ENCODE measurements around the gene TCF15.

TCF15 gene, protein sequence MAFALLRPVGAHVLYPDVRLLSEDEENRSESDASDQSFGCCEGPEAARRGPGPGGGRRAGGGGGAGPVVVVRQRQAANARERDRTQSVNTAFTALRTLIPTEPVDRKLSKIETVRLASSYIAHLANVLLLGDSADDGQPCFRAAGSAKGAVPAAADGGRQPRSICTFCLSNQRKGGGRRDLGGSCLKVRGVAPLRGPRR

DNA sequence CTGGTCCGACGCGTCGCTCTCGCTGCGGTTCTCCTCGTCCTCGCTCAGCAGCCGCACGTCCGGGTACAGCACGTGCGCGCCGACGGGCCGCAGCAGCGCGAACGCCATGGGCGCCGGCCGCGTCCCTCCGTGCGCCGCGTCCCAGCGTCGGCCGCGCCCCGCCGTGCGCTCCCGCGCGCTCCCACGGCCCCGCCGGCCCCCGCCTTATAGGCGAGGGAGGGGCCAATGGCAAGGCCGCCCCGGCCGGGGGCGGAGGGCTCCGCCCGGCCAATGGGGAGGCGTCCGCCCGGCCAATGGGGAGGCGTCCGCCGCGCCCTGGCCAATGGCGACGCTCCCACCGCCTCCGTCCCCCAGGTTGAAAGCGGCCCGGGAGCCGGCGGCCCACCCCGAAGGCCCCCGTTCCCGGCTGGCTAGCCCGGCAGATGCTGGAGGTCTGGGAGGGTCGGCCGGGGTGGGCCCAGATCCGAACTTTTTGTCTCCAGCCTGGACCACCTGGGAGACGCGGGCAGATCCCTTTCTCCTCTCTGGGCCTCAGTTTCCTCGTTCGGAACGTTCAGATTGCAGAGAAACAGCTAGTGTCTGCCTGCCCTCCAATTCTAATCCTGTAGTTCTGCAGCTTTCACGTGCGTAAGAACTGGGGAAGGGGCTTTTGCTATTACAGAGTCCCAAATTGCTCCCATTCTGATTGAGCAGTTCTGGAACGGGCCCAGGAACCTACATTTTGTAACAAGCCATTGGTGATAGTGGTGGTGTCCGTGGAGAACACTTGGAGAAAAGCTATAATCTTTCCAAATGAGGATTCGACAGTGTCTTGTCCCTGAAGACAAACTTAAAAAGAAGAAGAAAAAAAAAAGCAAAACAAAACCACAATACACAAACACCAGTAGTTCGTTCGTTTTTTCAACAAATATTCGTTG, at the start of gene TCF15:
TSS of gene TCF15 (minus strand) at position 180 of the 917 bp plus-strand sequence. CDS start at position 108, 72 bp downstream.
- DNase-seq (ENCODE audit: low read depth), result no peak

DNA sequence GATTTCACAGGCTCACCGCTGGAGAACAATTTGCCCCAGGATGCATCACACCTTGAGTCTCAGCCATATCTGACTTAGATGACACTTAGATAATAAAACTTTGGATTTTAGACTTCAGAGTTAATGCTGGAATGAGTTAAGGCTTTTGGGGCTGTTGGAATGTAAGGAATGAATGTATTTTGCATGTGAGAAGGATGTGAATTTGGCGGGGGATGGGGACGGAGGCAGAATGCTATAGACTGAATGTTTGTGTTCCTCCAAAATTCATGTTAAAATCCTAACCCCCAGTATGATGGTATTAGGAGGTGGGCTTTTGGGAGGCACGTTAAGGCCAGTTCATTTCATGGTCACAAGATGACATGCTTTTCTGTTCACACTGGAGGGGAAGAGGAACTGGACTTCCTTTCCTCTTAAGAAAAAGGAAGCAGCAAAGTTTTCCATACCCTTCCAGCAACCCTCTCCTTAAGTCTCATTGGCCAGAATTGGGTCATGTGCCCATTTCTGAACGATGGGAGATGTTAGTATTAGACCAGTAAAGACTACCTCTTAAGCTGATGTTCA, 48.7 kb upstream of the TCF15 start:
- DNase-seq (ENCODE audit: low read depth), result no peak

DNA sequence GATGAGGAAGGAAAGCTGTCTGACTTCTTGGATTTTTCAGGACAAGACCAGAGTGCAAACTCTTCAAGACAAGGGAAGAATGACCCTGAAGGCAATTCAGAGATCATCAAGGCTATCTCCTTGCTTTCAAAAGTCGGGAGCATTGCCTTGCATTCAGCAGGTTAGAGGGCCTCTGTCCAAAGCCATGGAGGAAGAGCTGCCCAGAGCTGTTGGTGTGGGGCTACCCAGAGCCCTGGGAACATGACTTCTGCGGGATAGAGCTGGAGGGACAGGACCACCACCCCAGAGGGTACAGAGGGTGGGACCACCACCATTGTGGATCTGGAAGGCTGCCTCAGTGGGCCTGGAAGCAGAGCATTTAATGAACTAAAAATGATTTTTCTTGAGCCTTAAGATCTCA, 48.1 kb upstream of the TCF15 start:
- DNase-seq (ENCODE audit: low read depth), result no peak

DNA sequence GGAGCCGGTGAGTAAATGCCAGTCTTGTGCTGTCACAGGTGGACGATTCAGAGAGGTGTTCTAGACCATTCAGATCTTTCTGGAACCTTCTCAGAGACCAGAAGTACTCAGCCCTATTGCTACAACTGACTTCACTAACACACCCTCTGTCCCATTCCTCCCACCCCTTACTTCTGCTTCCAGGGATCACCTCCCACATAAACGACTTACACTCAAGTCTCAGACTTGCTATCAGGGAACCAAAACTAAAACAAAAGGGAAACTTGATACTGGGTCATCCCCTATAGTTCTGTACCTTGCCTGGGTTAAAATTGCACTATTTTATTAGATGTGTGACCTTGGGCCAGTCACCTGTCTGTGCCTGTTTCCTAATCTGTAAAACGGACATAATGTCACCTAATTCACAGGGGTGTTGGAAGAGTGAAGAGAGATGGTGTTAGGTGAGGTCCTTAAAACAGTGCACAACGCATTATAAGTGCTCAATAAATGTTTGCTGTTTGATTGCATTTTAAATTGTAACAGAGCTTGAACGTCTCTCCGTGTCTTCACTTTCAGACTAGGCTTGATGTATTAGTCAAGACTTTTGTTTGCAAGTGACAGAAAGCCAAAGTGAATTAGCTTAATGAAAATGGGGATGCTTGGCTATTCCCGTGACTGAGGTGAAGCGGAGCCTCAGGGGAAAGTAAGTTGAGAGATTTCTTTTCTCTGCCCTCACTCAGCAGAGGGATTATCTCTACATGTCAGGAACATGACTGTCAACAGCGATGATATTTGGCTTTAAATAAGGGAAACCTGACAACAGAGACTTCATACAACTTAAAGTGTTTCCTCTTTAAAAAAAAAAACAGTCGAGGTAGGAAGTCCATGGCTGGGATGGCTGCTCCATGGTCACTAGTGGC, 45.9 kb upstream of the TCF15 start:
- DNase-seq (ENCODE audit: low read depth), result no peak

DNA sequence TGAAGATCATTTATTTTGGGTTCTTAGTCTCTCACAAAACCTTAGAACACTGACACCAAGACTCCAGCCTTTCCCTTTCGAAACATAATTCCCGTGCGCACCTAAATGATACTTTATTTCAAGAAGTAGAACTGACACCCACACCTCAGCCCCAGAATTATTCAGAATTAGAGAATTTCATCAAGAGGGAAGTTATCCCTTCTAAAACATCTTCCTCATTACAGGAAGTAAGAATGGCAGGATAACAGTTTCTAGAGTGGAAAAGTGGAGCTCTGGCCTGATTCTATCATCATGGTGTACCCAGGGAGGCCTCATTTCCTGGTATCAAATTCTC, 44.3 kb upstream of the TCF15 start:
- DNase-seq (ENCODE audit: low read depth), result no peak

DNA sequence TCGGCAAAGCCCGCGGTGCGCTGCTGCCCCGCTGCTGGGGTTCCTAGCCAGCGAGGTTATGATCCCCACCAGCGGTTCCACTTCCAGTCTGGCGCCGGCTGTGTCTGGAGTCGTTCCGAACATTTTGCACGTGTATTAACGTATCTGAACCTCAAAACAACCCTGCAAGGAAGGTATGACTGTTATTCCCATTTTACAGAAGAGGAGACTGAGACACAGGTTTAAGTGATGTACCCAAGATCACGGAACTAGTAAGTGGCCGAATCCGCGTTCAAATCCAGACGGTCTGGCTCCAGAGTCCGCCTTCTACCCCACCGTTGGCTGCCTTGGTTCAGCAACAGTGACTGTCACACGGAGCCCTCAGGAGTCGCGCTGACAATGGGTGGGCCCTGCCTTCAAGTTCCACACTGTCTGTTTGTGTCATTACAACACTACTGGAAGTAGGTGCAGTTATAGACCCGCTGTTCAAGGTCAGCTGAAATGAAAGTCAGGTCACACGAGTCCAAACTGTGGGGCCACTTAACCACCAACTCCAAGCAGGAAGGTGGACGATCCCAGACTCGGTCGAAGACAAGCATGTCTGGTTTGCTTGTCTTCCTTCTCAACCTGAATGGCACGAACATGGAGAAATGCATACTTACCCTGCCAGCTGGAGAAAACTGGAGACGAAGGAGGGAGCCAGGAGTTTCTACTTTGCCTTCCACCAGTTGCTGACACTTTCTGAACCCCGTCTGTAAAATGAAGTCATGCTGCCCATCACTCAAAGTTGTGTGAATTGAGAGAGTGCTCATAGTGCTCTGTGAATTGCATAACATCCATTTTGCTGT, 43.7 kb upstream of the TCF15 start:
- DNase-seq (ENCODE audit: low read depth), result peak; percentile 7

DNA sequence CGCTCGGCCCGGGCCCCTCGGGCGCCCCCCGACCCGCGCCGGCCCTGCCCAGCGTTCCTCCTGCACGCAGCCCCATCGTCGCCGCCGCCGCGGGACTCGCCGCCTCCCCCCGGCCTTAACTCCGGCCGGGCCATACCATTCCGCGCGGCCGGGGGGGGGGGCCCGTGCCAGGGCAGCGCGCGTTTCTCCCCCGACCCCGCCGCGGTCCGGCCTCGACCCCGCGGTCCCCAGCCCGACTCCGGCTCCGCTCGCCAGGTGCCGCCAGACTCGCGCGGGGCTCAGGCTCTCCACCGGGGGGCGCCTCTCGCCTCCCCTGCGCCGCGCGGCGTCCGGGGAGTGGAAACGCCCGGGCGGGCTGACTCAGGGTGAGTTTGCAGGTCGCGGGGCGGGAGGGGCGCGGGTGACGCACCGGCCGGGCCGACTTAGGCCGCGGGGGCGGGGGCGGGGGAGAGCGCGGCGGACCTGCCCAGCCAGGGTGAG, 43.0 kb upstream of the TCF15 start, which contains the start of gene SRXN1:
TSS of gene SRXN1 (minus strand) at position 91 of the 480 bp plus-strand sequence. CDS start at position 76, 15 bp downstream.
- peak; percentile 79 for DNase-seq (ENCODE audit: low read depth)

DNA sequence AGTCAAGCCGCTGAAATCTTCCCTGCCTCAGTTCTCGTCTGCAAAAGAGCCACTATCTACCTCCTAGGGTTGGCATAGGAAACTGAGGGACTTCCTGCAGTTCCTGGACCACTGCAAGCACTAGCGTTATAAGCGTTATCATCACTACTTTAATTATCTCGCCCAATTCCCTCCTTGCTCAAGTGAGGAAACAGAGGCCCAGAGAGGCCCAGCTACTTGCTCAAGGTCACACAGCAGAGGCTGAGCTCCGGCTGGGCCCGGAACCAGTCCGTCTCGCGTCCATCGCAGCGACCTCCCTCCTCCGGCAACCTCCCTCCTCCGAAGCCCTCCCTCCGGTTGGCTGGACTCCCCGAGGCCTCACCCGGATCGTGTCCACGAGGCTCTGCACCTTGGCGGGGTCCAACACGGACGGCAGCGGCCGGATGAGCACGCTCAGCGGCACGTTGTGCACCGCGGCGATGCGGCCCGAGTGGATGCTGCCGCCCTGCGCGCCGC, 42.6 kb upstream of the TCF15 start:
- peak; percentile 8 for DNase-seq (ENCODE audit: low read depth)

DNA sequence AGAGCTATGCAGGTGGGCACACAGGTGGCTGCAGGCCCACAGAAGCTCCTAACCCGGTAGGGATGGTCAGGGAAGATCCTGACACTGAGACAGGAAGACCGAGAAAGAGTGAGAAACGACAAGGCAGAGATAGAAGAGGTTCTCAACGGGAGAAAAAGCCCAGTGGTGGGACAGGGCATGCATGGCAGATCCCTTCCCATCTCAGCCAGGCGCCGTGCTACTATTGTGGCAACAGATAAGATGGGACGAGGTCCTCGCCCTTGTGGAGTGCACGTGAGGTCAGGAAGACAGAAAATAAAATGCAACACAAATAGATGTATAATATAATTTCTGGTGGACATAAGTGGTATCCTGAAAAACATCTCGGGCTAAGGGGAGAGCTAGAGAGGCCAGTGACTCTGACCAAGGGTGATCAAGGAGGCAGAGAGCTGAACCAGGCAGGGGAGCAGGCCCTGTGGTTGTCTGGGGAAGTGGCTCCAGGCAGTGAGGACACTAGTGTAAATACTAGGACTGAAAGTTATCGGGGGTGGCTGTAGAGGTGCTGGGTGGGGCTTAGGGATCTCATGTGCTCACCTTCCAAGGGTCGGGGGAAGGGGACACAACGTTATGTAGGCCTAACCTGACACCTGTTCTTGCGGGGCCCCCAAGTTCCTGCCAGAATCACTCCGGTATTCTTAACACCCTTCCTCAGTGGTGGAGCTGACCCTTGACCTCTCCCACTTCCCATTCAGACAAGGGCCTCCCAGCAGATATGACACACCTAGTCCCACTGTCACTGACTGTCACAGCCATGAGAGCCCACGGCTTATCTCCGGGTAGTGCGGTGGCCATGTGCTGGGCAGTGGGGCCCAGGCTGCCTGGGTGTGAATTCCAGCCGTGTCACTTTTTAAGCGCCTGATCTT, 41.9 kb upstream of the TCF15 start:
- DNase-seq (ENCODE audit: low read depth), result no peak

DNA sequence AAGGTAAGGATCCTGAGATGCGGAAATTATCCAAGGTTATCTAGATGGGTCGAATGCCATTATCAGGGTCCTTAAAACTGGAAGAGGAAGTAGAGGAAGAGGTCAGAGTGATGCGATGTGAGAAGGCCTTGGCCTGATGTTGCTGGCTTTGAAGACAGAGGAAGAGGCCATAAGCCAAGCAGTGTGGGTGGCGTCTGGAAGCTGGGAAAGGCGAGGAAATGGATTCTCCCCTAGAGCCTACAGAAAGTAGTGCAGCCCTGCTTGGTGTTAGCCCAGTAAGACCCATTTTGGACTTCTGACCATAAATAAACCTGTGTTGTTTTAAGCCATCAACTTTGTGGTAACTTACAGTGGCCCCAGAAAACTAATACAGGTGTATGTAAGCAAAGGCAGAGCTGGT, 40.8 kb upstream of the TCF15 start:
- no peak for DNase-seq (ENCODE audit: low read depth)

DNA sequence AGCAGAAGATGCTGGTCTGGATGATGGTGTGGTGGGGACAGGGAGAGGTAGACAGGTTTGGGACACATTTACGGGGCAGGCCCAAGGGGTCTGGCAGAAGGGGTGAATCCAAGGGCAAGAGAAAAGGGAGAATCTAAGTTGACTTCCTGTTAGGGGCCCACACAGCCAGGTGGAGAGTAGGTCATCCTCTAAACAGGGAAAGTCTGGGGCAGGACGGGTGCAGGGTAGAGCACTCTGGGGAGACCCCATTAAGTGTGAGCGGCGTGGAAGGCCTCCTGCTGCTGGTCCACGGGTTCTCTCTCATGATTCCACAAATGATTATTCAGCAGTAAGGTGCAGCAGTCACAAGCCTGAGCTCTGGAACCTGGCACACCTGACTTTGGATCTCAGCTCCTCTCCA, 40.2 kb upstream of the TCF15 start:
- no peak for DNase-seq (ENCODE audit: low read depth)

DNA sequence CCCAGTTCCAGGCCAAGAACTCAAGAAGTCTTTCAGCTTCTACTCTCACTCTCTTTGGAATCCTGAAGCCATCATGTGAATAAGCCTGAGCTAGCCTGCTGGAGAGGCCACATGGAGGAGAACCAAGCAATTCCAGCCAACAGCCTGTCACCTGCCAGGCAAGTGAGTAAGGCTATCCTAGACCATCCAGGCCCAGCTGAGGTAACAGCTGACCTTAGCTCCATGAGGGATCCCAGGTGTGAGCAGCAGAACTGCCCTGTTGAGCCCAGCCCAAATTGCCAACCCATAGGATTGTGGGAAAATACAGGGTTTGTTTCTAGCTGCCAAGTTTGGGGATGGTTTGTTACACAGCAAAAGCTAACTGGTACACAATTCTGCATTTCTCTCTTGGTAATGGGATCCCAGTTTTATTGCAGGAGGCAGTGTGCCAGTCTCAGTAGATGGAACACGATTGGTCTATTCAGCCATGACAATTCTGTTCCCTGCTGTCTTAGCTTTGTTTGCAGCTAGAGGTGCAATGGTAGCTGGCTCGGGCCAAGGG, 37.4 kb upstream of the TCF15 start:
- no peak for DNase-seq (ENCODE audit: low read depth)

DNA sequence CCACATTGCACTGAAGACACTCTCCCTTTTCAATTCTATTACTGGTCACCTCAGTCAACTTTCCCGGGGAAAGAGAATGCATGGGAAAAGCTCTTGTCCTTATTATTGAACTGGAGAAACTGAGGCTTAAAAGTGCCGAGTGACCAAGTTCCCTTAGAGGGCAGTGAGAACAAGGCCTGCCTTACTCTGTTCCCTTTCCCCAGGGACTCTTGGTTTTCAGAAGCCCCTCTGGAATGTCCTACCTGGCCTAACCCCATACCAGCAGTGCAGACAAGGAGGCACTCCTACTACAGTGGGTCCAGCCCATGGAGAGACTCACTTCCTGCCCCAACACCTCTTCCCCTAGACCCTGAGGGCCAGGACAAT, 36.7 kb upstream of the TCF15 start:
- DNase-seq (ENCODE audit: low read depth), result no peak

DNA sequence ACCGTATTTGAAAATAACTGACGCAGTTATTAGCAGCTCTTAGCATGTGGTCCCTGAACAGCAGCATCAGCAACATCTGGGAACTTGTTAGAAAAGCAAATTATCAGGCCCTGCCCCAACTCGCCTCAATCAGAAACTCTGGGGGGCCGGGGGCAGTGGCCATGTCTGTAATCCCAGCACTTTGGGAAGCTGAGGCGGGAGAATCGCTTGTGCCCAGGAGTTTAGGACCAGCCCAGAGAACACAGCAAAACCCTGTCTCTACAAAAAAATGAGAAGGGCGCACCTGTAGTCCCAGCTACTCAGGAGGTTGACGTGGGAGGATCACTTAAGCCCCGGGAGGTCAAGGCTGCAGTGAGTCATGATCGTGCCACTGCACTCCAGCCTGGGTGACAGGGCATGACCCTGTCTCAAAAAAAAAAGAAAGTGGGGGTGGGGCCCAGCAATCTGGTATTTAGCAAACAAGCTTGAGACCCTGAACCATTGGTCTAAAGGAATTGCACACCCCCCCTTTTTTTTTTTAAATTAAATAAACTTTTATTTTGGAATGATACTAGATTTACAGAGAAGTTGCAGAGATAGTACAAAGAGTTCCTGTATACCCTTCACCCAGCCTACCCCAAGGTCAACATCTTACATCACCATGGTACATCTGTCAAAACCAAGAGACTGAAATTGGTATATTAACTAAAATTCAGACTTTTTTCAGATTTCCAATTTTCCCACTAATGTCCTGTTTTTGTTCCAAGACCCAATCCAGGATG, 36.2 kb upstream of the TCF15 start:
- no peak for DNase-seq (ENCODE audit: low read depth)

DNA sequence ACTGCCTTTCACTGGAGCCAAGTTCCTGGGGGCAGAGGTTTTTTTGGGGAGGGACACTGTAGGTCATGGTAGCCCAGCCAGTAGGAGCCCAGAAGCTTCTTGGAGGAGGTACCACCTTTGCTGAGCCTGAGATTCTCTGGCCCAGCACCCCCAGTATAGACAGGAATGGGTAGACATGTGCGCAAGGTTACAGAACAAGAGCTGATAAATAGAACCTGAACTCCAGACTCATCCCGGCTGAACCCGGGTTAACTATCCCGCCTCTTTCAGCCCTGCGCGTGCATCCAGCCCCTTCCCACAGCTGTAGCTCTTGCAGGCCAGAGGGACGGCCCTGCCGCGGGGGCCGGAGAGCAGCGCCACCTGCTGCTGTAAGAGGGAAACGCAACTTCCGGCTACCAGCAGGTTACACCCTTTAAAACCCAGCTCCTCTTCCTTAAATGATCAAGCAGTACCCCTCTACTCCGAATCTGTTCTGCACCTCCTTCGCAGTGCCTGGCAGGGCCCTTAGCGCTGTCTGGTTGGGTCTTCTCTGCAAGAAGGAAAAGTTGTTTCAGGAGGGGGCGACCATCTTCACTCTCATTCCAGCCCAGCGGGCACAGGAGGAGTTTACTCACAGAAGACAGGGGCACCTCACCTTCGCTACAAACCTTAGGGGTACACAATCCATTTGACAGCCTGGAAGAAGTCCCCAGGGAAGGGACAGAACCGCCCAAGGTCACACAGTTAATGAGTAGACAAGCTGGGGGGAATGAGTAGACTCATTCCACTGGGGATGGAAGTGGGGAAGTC, 35.4 kb upstream of the TCF15 start:
- peak; percentile 44 for DNase-seq (ENCODE audit: low read depth)

DNA sequence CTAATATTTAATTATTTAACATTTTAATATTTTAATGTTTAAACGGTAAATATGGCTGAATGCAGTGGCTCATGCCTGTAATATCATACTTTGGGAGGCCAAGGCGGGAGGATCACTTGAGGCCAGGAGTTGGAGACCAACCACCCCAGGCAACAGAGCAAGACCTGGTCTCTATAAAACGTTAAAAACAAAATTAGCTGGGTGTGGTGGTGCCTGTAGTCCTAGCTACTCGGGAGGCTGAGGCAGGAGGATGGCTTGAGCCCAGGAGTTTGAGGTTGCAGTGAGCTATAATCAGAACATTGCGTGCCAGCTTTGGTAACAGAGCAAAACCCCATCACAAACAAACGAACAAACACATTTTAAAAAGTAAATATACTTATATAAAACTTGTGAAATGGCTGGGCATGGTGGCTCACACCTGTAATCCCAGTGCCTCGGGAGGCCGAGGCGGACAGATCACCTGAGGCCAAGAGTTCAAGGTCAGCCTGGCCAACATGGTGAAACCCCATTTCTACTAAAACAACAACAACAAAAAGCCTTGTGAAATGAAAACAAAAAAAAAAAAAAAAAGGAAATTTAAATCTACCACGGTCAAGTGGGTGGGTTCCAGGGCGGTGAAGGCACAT, 34.7 kb upstream of the TCF15 start:
- DNase-seq (ENCODE audit: low read depth), result no peak

DNA sequence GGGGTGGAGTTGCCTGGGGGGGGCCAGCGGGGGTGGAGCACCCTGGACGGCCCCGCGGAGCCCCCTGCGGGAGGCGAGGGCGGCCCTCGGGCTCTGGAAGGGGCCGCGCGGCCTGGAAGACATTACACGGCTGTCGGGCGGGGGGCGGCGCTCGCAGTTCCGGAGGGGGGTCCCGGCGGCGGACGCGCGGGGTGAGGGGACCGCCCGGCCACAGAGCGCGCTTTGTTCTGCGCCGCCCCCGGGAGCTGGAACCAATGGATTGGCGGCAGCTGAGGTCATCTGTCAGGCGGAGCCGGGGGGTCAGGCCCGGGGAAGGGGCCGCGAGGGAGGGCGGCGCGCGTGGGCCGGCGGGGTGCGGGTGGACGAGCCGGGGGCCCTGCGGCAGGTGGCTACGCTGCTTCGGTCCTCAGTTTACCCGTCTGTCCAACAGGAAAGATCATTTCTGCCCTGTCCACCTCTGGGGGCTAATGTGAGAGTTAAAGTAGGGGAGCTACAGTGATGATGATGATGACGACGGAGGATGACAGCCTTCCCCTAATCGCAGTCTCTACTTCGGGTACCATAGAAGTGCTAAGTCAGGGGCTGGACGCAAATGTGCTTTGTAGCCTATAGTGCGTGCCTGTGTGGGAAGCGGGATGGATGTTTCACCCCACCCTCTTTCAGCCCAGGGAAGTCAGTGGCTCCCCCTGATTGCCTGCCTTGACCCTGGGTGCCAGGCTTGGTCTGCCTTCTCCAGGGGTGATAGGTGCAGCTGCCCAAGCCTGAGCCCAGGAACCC, 32.5 kb upstream of the TCF15 start:
- no peak for DNase-seq (ENCODE audit: low read depth)
